HEK293T (cell line): ENCODE data around the gene RARG.

Experiments
- ARNT ChIP-seq: fragments of 450-650 bp; IDR thresholded peaks from 2 replicates; pipeline ENCODE4 v1.6.1; 2017; ENCODE audit warnings: mild to moderate bottlenecking
- CTBP1 ChIP-seq: fragments of 450-650 bp; IDR thresholded peaks from 2 replicates; pipeline ENCODE4 v1.6.1; 2016; ENCODE audit warnings: borderline replicate concordance
- ELF4 ChIP-seq: fragments of 450-650 bp; IDR thresholded peaks from 2 replicates; pipeline ENCODE4 v1.6.1; 2017; ENCODE audit warnings: antibody characterized with exemption
- FOXK2 ChIP-seq: fragments of 450-650 bp; IDR thresholded peaks from 2 replicates; pipeline ENCODE4 v1.6.1; 2016; ENCODE audit warnings: mild to moderate bottlenecking
- FOXM1 ChIP-seq: fragments of 450-650 bp; IDR thresholded peaks from 2 replicates; pipeline ENCODE4 v1.6.1; 2017; ENCODE audit warnings: mild to moderate bottlenecking, borderline replicate concordance
- L3MBTL2 ChIP-seq: fragments of 450-650 bp; conservative IDR thresholded peaks from 2 replicates; pipeline ENCODE4 v1.6.1; 2016; ENCODE audit warnings: mild to moderate bottlenecking
- SP1 ChIP-seq: fragments of 450-650 bp; IDR thresholded peaks from 2 replicates; pipeline ENCODE4 v1.6.1; 2017
- SUZ12 ChIP-seq: fragments of 450-650 bp; IDR thresholded peaks from 2 replicates; pipeline ENCODE4 v1.6.1; 2016; ENCODE audit warnings: mild to moderate bottlenecking
- ZNF384 ChIP-seq: fragments of 450-650 bp; IDR thresholded peaks from 2 replicates; pipeline ENCODE4 v1.6.1; 2016

DNA sequence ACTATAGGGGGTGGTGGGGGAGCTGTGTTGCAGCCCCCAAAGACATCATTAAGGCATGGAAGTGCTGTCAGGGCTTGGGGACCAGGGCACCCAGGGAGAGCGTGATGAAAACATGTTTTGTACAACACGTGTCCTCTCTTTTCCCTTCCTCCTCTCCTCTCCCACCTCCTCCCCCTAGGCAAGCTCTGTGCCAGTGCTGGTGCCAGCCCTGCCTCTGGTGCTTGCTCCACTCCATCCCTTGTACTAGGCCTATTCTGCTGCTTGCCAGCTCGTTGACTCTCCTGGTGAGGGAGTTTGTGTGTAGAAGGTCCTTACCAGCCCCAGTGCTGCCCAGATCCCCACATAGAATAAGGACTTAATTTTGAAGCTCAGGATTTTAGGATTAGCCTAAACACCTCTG lies 3.2 kb upstream of the RARG start:
- no peak for TF ChIP-seq SP1
- no peak for TF ChIP-seq ARNT
- no peak for TF ChIP-seq FOXK2
- TF ChIP-seq CTBP1: no peak
- no peak for TF ChIP-seq SUZ12
- TF ChIP-seq FOXM1: no peak
- no peak for TF ChIP-seq ZNF384
- TF ChIP-seq ELF4: no peak
- no peak for TF ChIP-seq L3MBTL2
